HG02763 (cell line): ENCODE results near the gene BMAL1.
A peak's percentile ranks its signal among the peaks of the same experiment; 100 is the strongest.

Experiments used
- ATAC-seq: cut with Tn5 transposase; IDR thresholded peaks from one replicate; pipeline ENCODE4 v1.9.1; 2021; ENCODE audit warnings: mild to moderate bottlenecking, moderate library complexity; ENCODE audit not compliant: unreplicated experiment

BMAL1 gene

DNA sequence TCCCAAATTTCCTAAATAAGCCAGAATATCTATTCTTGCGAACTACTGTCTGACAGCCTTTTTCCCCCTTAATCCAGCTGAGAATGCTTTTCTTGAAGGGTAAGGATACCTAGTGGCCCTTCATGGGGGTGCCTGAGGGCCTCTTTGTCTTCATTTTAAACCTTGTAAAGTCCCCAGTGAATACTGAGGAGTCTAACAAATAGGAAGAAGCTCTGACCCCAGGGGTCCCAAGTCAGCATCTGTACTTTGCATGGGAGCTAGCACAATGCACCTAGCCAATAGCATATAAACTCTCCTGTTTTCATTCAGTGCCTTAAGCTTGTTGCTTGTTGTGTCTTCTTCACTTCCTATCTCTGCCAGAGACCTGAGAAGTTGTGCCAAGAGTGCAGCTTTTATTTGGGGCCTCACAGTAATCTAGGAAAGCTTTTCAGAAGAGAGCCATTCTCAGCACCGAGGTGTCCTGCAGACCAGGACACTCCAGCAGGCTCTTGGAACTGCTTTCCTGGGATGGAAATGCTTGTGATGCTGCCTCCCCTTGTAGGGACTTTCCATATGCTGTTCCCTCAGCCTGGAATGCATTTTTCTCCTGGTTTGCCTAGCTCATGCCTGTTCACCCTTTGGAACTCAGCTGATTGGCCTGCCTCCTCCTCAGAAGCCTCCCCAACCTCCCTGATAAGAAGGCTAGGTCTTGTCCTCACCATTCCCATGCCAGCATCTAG, 37.2 kb downstream of the BMAL1 start:
- ATAC-seq, result no peak

DNA sequence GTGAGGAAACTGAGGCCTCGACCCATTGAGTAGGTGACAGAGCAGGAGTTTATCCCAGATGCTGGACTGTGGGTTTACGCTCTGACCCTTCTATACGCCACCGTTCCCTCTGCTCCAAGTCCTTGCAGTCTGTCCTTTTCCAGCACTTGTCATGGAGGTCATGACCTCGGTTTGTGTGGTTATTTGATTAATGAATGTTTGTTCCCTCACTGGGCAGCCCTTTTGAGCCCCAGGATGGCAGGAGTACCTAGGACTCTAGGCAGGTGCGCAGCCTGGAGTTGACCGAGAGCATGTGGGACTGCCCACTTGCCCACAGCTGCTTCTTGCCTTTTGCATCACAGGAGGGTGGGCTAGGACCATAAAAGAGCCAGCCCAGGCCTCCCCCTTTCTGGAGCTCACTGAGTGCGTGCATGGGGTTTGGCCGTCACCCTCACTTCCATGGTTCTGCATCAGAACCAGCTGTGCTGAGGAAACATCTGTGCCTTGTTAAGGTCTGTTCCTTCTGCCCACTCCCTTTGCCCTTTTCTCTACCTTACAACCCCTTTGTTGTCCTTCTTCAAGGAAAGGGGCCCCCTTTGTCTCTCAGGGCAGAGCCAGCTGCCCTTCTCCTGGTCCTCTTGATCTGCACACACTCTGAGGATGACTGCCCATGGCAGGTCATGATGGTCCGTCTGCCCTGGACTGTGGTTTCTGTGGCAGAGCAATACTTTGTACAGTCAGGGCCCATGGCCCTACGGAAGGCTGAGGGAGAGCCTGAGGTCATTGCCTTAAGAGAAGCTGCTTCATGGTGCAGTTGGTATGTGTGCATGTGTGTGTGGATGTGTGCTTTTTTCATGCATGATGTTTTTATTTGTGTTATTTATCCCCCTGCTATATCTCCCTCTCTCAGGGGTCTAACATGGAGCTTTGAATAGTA, 38.2 kb downstream of the BMAL1 start:
- no peak for ATAC-seq

DNA sequence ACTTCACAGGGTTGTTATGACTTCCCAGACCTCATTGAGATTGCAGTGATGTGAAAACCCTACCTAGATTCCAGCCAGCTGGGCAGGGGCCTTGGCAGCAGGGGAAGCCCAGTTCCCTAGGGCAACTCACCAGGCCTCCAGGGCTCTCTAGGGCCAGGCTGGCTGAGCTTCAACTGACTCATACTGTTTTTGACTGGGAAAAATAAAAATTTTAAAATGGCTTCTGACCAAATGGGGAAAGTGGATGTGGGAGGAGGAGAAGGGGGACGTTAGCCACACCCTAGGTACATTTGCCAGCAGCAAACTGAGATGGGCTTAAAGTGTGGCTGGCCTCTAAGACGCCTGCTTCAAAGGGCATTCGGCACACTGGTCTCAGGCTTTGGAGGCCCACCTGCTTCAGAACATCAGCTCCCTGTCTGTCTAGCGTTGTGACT, 39.0 kb downstream of the BMAL1 start:
- no peak for ATAC-seq

DNA sequence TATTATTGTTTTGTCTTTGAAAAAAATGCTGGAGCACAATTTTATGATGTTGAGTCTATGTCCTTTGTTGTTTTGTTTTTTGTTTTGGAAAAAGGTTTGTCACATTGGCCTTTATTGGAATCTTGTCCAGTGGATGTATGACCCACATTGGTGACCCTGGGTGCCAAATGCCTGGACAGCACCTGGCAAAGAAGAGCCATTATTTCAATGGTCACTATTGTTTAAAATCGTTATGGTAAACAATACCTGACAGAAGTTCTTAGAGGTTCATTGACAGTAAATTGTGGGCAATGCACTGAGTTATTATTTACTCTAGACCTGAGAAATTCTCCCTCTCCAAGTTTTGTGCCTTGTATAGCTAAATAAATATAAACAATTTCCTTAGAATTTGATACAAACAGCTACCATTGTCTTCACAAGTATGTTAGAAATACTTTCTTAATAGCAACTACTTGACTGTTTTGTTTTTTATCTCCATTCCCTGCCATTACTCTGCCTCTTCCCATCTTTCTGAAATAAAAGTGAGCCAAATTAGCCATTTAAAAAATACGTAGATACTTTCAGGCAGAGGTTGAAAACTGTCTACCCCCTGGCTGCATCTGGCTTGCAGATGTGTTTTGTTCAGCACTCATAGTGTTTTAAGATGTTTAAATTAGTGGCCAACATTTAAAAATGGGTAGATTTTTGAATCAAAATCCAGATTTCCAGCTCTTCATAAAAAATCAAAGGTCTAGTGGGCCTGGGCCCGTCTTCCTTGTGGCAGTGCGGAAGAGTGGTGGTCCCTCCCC, 39.9 kb downstream of the BMAL1 start:
- no peak for ATAC-seq

DNA sequence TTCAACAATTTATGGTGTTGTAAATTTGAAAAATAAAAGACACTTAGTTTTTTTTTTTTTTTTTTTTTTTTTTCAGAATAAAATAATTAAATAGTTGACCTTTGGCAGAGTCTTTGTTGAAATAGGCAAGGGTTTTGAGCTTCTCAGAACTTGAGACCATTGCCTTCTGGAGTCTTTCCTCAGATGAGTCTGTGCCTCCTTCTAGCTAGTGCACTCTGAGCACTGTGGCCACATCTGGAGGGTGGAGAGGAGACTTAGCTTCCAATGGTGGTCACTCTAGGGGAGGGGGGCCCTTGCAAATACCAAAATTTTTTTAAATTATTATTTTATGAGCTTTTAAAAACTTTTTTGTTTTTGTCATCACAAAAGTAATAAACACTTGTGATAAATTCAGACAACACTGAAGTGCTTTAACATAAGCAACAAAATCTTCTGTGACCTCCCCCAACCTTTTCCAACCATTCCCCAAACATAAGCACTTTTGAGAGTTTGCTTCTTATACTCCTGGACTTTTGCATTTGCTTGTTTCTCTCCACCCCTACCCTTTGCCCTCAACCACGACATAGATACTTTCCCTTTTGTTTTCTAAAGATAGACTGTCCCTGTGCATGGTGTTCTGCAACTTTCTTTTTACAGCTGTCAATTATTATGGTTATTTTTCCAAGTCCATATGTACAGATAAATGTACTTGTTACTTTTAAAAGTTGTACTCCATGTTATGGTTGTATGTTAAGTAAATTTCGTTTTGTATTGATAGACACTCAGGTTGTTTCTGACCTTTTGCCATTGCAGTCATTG, 41.1 kb downstream of the BMAL1 start:
- ATAC-seq, result peak; percentile 78

DNA sequence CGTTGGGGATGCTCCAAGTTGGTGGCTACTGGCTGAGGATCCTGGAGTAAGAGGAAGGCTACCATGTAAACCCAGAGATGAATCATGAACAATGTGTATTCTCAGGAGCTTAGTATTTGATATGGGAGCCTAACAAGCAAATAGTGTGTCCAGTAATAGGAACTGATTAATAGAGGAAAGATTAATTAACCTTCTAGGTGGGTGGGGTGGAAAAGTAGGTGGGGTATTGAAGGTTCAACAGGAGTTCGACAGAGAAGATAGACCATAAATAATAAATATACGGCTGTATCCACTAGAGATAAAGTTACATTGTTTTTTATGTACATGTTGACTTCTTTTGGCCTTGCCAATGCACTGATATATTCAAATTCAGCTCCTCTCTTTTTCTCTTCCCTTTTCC, 43.1 kb downstream of the BMAL1 start:
- no peak for ATAC-seq

DNA sequence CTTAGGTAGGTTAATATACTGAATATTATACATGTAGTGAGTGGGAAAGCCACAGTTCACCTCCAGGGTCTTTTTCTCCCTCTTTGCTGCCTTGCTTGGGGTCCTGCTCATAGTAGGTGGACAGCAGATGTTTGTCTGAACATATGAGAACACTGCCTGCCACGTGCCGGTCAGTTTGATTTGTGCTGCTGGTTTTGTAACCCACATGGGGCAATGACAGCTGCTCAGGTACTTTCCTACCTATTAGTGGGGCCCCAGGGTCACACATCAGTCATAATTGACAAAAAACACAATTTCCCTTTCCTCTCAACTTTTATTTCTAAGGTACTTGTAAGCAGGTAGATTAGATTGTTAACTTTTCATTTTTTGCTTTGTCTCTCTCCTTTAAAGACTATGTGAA, 43.8 kb downstream of the BMAL1 start:
- no peak for ATAC-seq

DNA sequence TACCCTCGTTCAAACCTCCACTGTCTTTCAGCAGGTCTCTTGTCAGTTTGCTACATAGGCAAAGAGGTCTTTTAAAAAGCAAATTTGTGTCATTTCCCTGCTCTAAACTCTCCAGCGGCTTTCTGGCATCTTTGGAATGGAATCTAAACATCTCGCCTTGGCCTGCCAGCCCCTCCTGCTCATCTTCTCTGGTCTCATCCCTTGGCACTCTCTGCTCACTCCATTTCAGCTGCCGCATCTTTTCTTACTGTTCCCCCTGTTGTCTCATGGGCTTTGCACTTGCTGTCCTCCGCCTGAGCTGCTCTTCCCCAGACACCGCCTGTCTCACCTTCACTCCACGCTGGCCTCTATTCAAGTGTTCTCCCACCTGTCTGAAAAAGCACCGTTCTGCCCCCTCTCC, 46.6 kb downstream of the BMAL1 start:
- no peak for ATAC-seq

DNA sequence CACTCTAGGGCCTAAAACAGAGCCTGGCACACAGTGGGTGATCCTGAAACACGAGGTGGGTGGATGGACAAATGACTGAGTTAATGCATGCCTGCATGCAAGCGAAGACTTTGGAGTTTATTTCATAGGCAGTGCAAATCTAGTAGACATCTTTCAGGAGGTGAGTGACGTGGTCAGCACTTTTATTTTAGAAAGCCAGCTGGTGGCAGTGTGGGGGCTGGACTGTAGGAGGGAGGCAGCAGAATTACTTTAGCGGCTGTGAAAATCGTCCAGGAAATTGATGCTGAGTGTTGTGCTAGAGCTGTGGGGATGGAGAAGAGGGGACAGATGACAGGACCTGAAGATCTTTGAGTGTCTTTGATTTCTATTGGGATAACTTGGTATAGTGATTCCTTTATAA, 47.1 kb downstream of the BMAL1 start:
- no peak for ATAC-seq

DNA sequence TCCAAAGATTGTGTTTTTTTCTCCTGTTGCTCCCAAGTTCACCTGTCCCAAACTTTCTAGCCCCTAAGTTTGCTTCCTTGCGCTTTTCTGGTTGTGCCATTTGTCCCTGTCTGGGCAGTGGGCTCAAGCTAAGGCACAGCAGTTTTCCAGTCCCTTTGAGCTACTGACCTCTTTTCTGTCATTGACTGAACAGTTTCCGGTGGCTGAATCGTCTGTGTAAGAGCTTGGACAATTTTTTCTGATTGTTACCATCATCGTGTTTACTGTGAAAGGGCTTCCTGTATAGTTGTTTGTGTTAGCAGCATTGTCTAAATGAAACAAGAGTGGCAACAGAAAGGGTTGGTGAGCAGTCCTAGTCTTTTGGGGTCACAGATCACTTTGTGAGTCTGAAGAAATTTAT, 49.8 kb downstream of the BMAL1 start:
- ATAC-seq, result no peak

DNA sequence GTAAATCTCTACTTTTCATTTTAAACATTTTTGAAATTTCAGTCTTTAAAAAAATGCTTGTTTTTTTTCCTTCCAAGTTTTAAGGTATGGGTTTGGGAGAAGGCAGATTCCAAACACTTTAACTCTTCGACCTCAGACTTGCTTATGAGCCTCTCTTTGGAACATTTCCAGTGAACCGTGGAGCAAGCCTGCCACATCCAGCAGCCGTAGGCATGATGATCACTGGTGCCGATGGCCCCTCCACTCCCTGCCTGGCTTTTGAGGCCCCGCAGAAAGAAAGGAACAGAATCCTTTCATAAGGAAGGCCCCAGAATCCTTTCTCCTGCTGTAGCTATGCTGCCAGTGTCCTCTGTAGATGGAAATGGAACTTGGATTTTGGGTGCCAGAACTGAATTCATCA, 50.7 kb downstream of the BMAL1 start:
- no peak for ATAC-seq

DNA sequence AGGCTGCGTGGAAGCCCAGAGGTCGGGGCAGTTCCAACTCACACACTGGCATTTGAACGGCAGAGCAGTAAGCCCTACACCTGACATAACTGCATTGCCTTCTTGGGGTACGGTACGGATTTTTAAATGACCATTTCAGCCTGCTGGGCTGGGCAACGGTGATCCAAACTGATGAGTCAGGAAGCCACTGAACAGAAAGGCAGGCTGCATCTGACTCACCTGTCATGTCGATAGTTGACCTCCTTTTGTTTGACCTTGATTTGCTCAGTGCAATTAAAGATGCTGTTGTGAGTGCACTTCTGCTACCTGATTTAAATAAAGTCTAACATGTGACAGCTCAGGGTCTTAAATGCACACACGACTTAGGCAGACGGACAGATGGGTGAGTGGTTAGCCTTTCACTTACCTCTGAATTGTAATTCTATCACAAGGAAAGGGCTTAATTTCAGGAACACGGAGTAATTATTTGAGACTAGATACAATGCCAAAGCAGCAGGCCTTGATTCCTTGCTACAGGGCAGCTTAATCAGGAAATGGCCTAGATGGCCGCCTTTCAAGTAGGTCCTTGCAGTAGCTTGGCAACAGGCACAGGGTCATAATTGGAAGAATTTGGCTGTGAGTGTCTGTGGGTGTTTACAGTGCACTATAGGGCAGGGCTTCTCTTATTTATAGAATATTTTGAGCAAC, 52.2 kb downstream of the BMAL1 start:
- no peak for ATAC-seq

DNA sequence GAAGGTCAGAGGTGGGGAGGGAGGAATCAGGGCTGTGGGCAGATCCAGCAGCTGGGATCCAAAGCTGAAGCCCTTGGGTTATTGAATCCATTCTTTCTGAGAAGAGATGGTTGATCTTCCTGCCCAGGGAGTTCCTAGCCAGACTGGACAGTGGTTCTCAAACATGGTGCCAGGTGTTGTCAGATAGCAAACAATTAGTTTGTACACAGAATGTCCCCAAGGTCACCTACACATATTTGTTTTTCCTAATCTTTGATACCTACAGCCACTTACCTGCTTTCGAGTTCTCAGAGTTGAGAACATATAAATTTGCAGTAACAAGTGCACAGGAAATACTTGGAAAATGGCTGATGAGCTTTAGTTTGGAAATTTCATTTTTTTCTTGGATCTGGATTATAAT, 54.5 kb downstream of the BMAL1 start:
- no peak for ATAC-seq

DNA sequence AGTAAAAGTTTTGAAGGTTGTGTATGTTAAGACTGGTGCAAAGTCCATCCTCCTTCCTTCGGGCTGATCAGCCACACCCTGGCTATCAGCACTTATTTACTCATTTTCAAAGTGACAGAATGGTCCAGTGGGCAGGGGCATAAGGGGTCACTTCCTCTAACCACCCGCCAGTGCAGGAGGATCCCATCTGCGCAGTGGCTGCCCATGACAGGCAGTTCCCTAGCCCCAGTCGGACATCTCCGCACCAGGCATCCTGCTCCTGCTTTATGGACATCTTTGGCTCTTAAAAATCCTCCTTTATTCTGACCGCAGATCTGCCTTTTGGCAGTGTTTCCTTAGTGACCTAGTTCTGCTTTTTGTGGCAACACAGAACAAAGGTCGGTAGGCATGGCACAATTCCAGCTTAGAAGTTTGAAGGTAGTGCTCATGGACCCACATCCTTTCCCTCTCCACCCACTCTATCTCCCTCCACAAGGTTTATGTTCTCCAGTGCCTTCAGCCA, 55.9 kb downstream of the BMAL1 start:
- ATAC-seq, result no peak

DNA sequence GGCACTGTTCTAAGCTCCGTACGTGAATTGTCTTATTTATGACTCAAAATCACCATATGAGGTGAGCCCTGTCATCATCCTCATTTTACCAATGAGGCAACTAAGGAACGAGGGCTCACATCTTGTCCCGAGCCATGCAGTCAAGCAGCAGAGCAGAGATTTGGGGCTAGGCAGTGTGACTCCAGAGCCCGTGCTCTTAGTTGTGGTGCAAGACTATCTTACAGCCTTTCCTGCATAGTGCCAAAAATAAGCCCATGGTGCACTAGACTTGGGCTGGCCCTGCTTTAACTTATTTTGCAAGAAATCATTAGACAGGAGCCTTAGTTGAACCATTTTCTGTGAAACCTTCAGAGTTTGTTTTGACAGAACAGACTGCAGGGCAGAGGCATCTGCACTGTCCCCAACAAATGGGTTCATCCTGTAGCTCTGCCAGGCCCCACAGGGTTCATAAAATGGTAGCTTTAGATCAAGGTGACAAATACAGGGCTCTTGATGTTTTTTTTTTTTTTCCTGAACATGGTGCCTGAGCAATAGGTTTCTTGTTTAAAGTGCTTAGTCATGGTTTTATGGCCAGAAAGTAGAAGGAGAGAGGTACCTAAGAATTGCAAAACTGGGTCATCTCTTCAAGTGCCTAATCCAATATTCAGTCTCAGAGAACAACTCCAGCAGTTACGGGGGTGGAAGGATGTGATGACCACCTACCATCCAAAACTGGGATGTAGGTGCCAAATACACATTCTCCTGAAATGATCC, 56.6 kb downstream of the BMAL1 start:
- ATAC-seq, result no peak

DNA sequence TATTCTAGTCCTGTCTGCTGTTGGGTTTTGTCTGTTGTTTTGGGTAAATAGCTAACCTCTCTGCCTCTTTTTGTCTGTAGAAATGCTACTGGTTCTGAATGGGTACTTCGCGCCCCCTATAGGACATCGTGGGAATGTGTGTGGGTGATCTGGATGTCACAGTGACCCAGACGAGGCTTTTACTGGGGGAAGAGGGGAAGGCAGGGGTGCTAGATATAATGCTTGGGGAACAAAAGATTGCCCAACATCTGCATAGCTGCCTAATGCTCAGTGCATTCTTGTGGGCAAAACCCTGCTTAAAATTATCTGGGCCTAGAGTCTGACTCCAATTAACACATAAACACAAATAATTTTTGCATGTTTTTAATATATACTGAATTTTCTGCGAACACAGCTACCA, 57.7 kb downstream of the BMAL1 start:
- ATAC-seq, result no peak

DNA sequence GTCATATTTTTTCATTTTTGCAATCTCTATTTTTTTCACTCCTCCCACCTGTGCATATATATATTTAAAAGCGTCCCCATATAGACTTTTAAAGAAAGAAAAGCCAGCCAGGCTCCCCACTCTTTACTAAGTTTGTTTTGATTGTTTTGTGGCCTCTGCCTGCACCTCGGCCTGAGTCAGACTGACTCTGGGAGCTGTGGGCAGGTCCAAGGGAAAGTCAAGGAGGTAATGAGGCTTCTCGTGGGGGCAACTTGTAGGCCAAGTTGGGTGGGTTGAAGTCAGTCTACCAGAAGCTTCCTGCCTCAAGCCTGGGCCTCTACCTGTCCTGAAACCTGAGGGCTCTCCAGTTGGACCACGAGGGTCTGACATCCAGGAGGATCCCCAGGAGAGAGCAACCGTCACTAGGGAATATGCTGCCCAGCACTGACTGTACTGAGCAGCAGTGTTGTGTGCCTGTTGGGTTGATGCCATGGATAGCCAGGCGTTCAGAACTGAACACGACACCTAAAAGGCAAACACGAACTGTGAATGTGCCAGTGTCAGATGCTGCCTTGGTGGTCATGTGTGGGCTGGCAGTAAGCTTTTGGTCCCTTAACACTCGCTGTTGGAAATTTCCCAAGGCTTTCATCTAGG, 58.8 kb downstream of the BMAL1 start:
- ATAC-seq, result no peak

DNA sequence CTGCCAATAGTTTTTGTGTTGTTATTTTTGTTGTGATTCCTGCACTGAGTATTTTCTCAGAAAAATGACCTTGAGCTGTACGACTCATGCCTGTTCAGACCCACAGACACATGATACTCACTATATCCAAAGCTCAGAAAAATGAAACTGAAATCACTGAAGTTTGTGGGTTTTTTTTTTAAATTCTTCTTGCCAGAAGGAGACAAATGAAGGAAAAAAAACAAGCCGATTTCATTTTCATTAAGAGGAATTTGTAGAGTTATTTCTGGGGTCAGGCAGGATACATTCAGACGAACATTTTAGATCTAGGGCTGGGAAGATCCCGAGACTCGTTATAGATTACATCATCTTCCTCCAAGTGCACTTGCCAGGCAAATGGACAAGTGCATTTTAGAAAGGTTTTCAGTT, 60.4 kb downstream of the BMAL1 start:
- ATAC-seq, result no peak
